ENCODE data around the gene UNC13B. TPM values are rescaled to one million over a fixed set of nuclear protein-coding genes. Genes with fewer than 3 reads are reported as not detected.

The UNC13B gene
- total and polyA plus RNA-seq, 2 of the 8 experiments (the other 6 are each of a cell fraction or from before 2014, with no cell fraction given): 23.1 to 51.7 TPM

- Histone ChIP-seq H4K8ac (ENCODE audit: extremely low read depth, insufficient read depth, low read length) (no peak overlapping the region), H3K14ac (ENCODE audit: insufficient read length) (no peak overlapping the region), H3K79me1 (ENCODE audit: low read depth, low read length) (no peaks in the 10 kb centered on the region), H3K56ac (replicated peaks; ENCODE audit: insufficient read length, low read depth, low read length) (no peak overlapping the region), H4K20me1 (replicated peaks in 1 of 2; ENCODE audit: control insufficient read depth in 1 of 2, insufficient read depth in 2 of 2, low read length in 2 of 2) (peaks cover 0 to 1% of the 10 kb centered on the region in 2 experiments), H2BK20ac (ENCODE audit: low read length) (no peak overlapping the region), H2BK120ac (replicated peaks; ENCODE audit: low read depth, low read length) (no peak overlapping the region), H3K4ac (replicated peaks; ENCODE audit: insufficient read length, low read depth, low read length) (no peak overlapping the region), H3K9me3 (ENCODE audit: insufficient read depth in 2 of 2, low read depth in 1 of 2, low read length in 1 of 2) (no peaks in the 10 kb centered on the region), H2BK12ac (ENCODE audit: low read depth, low read length) (no peak overlapping the region), H2AK5ac (ENCODE audit: low read depth, low read length) (no peak overlapping the region), H3K27ac (ENCODE audit: low read depth, low read length) (no peak overlapping the region), H3K4me2 (ENCODE audit: insufficient read depth in 1 of 2, low read depth in 2 of 2, low read length in 2 of 2) (no peak overlapping the region), H2BK15ac (ENCODE audit: low read length) (no peak overlapping the region), H4K5ac (ENCODE audit: insufficient read length, low read depth, low read length) (no peak overlapping the region), H2AFZ (ENCODE audit: low read length) (no peak overlapping the region), H4K91ac (replicated peaks; ENCODE audit: insufficient read length, low read length) (no peak overlapping the region), H3K9ac (replicated peaks in 1 of 4; ENCODE audit: extremely low read depth in 1 of 4, low read depth in 3 of 4, low read length in 3 of 4) (no peak overlapping the region), H3K79me2 (ENCODE audit: control insufficient read depth in 1 of 2, insufficient read depth in 2 of 2, low read length in 2 of 2) (no peaks in the 10 kb centered on the region), H3K18ac (ENCODE audit: extremely low read depth, low read length) (no peak overlapping the region), H2BK5ac (ENCODE audit: low read depth, low read length) (no peak overlapping the region), H3K27me3 (replicated peaks in 1 of 4; ENCODE audit: control insufficient read depth in 3 of 4, extremely low read depth in 1 of 4, insufficient read depth in 3 of 4, low read length in 3 of 4) (no peaks in the 10 kb centered on the region), H3K23me2 (ENCODE audit: low read depth, low read length) (no peaks in the 10 kb centered on the region), H3K23ac (ENCODE audit: insufficient read length) (no peak overlapping the region), H3K4me1 (replicated peaks in 1 of 4; ENCODE audit: control insufficient read depth in 3 of 4, insufficient read depth in 4 of 4, low read length in 3 of 4) (no peaks in the 10 kb centered on the region), H3K36me3 (ENCODE audit: control insufficient read depth in 2 of 4, insufficient read depth in 4 of 4, low read length in 3 of 4) (peaks cover 2 to 10% (median 10%) of the 10 kb centered on the region in 4 experiments; a peak in 5 of 8 replicates), H3K4me3 (ENCODE audit: extremely low read depth in 1 of 4, insufficient read depth in 2 of 4, low read depth in 3 of 4, low read length in 4 of 4) (no peak overlapping the region)
- ChIA-PET CTCF (ENCODE audit: partially characterized antibody) (interaction anchor here (1.0 to 1.7 kb wide), 4 partner anchors 9 to 121 kb away, joined by 3 to 5 read pairs (median 4); no protein-coding TSS in a partner anchor), POLR2A (ENCODE audit: partially characterized antibody) (interaction anchor here (1.0 kb wide), 1 partner anchor 298 kb away, joined by 5 read pairs; no protein-coding TSS in a partner anchor)
- WGBS, 2 experiments (ENCODE audit: extremely low coverage in 1 of 2, insufficient coverage in 1 of 2, insufficient read length in 1 of 2, insufficient replicate concordance in 2 of 2, low coverage in 1 of 2, low lambda C conversion rate in 2 of 2, missing lambda C conversion rate in 1 of 2): 94% methylated on average over 4 of the region's 4 CpGs; no CpG with 5 or more reads in 1 of the 2 experiments
- FAIRE-seq (no peak), DNase-seq (ENCODE audit: low read depth in 1 of 2, low spot score in 2 of 2) (no peak)
- TF ChIP-seq EGR1 (IDR thresholded peaks at IDR 0.05; ENCODE audit: borderline replicate concordance, low read depth, low read length): no peak
- no peak for TF ChIP-seq CEBPB (IDR thresholded peaks at IDR 0.05; ENCODE audit: low read depth, low read length)
- no peak for TF ChIP-seq TAF1 (IDR thresholded peaks at IDR 0.05; ENCODE audit: low read depth, low read length)
- no peak for TF ChIP-seq NRF1 (IDR thresholded peaks at IDR 0.05; ENCODE audit: low read depth, low read length)
- TF ChIP-seq TAF7 (optimal IDR thresholded peaks at IDR 0.05; ENCODE audit: borderline replicate concordance, low read depth, low read length): no peak
- no peak for TF ChIP-seq CREB1 (IDR thresholded peaks at IDR 0.05)
- TF ChIP-seq POLR2AphosphoS5 (IDR thresholded peaks at IDR 0.05; ENCODE audit: low read depth, low read length): no peak
- TF ChIP-seq, protein P1, sequence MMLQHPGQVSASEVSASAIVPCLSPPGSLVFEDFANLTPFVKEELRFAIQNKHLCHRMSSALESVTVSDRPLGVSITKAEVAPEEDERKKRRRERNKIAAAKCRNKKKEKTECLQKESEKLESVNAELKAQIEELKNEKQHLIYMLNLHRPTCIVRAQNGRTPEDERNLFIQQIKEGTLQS (IDR thresholded peaks at IDR 0.05; ENCODE audit: insufficient read depth, low read depth, low read length): no peak
- TF ChIP-seq BRCA1 (IDR thresholded peaks at IDR 0.05; ENCODE audit: low read depth, low read length): no peak
- TF ChIP-seq SRF (IDR thresholded peaks at IDR 0.05; ENCODE audit: low read depth, low read length): no peak
- no peak for TF ChIP-seq MAX (IDR thresholded peaks at IDR 0.05)
- TF ChIP-seq EZH2 (IDR thresholded peaks at IDR 0.05; ENCODE audit: low read depth, low read length, severe bottlenecking): no peak
- TF ChIP-seq EP300 (IDR thresholded peaks at IDR 0.05; ENCODE audit: borderline replicate concordance in 1 of 2, low read depth in 2 of 2, low read length in 2 of 2): no peak
- no peak for TF ChIP-seq GTF2F1 (IDR thresholded peaks at IDR 0.05; ENCODE audit: borderline replicate concordance, low read depth, low read length)
- no peak for TF ChIP-seq CHD2 (IDR thresholded peaks at IDR 0.05; ENCODE audit: low read length)
Observed at GRCh38 chr9:35380039-35380438, 218.2 kb downstream of the UNC13B start.
